SK-N-SH (cell line): ENCODE data around the gene ZNF662. TPM values are rescaled to one million over a fixed set of nuclear protein-coding genes. Genes with fewer than 3 reads are reported as not detected.

Experiments used
- CTCF ChIA-PET: fragments of 300-600, 350-600 bp; formaldehyde crosslinking; extraction: SDS; loops from one replicate; lab custom pipeline; 2021; lab: Yijun Ruan, JAX
- POLR2A ChIA-PET: fragments of 350-600 bp; sonication (Branson Sonifier 250); formaldehyde crosslinking; extraction: SDS; loops from one replicate; lab custom pipeline; 2020; ENCODE audit warnings: antibody characterized with exemption, inconsistent platforms; lab: Yijun Ruan, JAX
- DNase-seq: peaks from one replicate; pipeline ENCODE4 v3.0.0; 2012
- H2AFZ ChIP-seq: fragments of 200-600 bp; sonication (generic); 2 replicates; pipeline ENCODE4 v1.8.1; 2016; ENCODE audit warnings: antibody characterized with exemption, mild to moderate bottlenecking, low read depth
- H3F3A ChIP-seq: fragments of 200-600 bp; sonication (generic); replicated peaks from 2 replicates; pipeline ENCODE3; 2016; ENCODE audit warnings: antibody characterized with exemption, mild to moderate bottlenecking; ENCODE audit not compliant: insufficient read depth
- H3K27ac ChIP-seq, 2 experiments: fragments of 200-500 bp in 1 of 2; fragments of 200-600 bp in 1 of 2; sonication (Bioruptor generic) in 1 of 2; sonication (generic), shearing (Covaris generic) in 1 of 2; 2 replicates each; pipeline versions ENCODE4 v1.5.1 to v1.6.1; 2014 to 2016; ENCODE audit warnings: low read depth in 2 of 2, inconsistent platforms in 1 of 2, low read length in 1 of 2, mild to moderate bottlenecking in 1 of 2, mixed read lengths in 1 of 2
- H3K27me3 ChIP-seq: fragments of 200-600 bp; sonication (generic), shearing (Covaris generic); 2 replicates; pipeline ENCODE4 v1.6.1; 2016; ENCODE audit warnings: mixed run types; ENCODE audit not compliant: insufficient read depth
- H3K36me3 ChIP-seq, 2 experiments: fragments of 200-500 bp in 1 of 2; fragments of 200-600 bp in 1 of 2; sonication (Bioruptor generic) in 1 of 2; sonication (generic) in 1 of 2; replicated peaks in 1 of 2; 2 replicates each; pipeline versions ENCODE3 to v1.5.1; 2014 to 2016; ENCODE audit warnings: low read length in 1 of 2, mild to moderate bottlenecking in 1 of 2; ENCODE audit not compliant: insufficient read depth in 2 of 2, control insufficient read depth in 1 of 2
- H3K4me1 ChIP-seq, 2 experiments: fragments of 200-500 bp in 1 of 2; fragments of 200-600 bp in 1 of 2; sonication (Bioruptor generic) in 1 of 2; sonication (generic), shearing (Covaris generic) in 1 of 2; 2 replicates each; pipeline versions ENCODE4 v1.5.1 to v1.6.1; 2014 to 2016; ENCODE audit warnings: low read depth in 1 of 2, low read length in 1 of 2, mixed run types in 1 of 2; ENCODE audit not compliant: insufficient read depth in 2 of 2, control insufficient read depth in 1 of 2
- H3K4me2 ChIP-seq: fragments of 200-600 bp; sonication (generic), shearing (Covaris generic); 2 replicates; pipeline ENCODE4 v1.6.1; 2017; ENCODE audit warnings: mixed run types
- H3K4me3 ChIP-seq, 2 experiments: fragments of 200-500 bp in 1 of 2; fragments of 200-600 bp in 1 of 2; sonication (Bioruptor generic) in 1 of 2; sonication (generic), shearing (Covaris generic) in 1 of 2; 2 replicates each; pipeline versions ENCODE4 v1.5.1 to v1.8.1; 2014 to 2016; ENCODE audit warnings: low read depth in 2 of 2, inconsistent platforms in 1 of 2, low read length in 1 of 2, mild to moderate bottlenecking in 1 of 2, mixed read lengths in 1 of 2, moderate library complexity in 1 of 2
- H3K79me2 ChIP-seq: fragments of 200-600 bp; sonication (generic); 2 replicates; pipeline ENCODE4 v1.8.1; 2017; ENCODE audit warnings: mild to moderate bottlenecking; ENCODE audit not compliant: insufficient read depth
- H3K9ac ChIP-seq: fragments of 200-600 bp; sonication (generic); 2 replicates; pipeline ENCODE4 v1.6.1; 2017; ENCODE audit warnings: mixed run types
- H3K9me2 ChIP-seq: fragments of 200-600 bp; sonication (generic); 2 replicates; pipeline ENCODE4 v1.6.1; 2017; ENCODE audit warnings: mixed run types
- H3K9me3 ChIP-seq: fragments of 200-600 bp; sonication (generic); 2 replicates; pipeline ENCODE4 v1.6.1; 2017; ENCODE audit warnings: mixed run types, mild to moderate bottlenecking, moderate library complexity
- H4K20me1 ChIP-seq: fragments of 200-600 bp; sonication (generic); 2 replicates; pipeline ENCODE4 v1.6.1; 2017; ENCODE audit warnings: mild to moderate bottlenecking, mixed run types; ENCODE audit not compliant: insufficient read depth
- CHD2 ChIP-seq: fragments of 150-350 bp; IDR thresholded peaks from 2 replicates; pipeline ENCODE4 v1.6.1; 2018; ENCODE audit warnings: low read length; ENCODE audit not compliant: partially characterized antibody
- EP300 ChIP-seq, 2 experiments: IDR thresholded peaks; 2 replicates each; pipeline versions ENCODE4 v1.4.0 to v1.6.1; 2012; ENCODE audit warnings: borderline replicate concordance in 1 of 2, low read depth in 1 of 2, low read length in 1 of 2
- EZH2phosphoT487 ChIP-seq: fragments of 200-600 bp; sonication (generic); IDR thresholded peaks from 2 replicates; pipeline ENCODE4 v1.6.1; 2017; ENCODE audit warnings: low read depth, mixed run types, mild to moderate bottlenecking, antibody characterized with exemption, moderate library complexity, borderline replicate concordance
- FOXJ3 ChIP-seq: sonication (generic); formaldehyde crosslinking; IDR thresholded peaks from 2 replicates; pipeline ENCODE4 v1.5.1; 2020; ENCODE audit warnings: mild to moderate bottlenecking, missing genetic modification reagents
- GABPA ChIP-seq: IDR thresholded peaks from 2 replicates; pipeline ENCODE4 v1.4.0; 2012; ENCODE audit warnings: low read depth, mild to moderate bottlenecking
- JUND ChIP-seq: IDR thresholded peaks from 2 replicates; pipeline ENCODE4 v1.4.0; 2012
- MEF2A ChIP-seq: IDR thresholded peaks from 2 replicates; pipeline ENCODE4 v1.4.0; 2012; ENCODE audit warnings: low read depth, borderline replicate concordance
- MXI1 ChIP-seq: IDR thresholded peaks from 2 replicates; pipeline ENCODE4 v1.6.1; 2012; ENCODE audit warnings: mild to moderate bottlenecking, low read depth, low read length, improper control_type of control experiment
- NFIC ChIP-seq: IDR thresholded peaks from 2 replicates; pipeline ENCODE4 v1.4.0; 2012; ENCODE audit warnings: borderline replicate concordance
- NRF1 ChIP-seq: IDR thresholded peaks from 2 replicates; pipeline ENCODE4 v1.6.1; 2012; ENCODE audit warnings: low read depth, mild to moderate bottlenecking, low read length
- PBX3 ChIP-seq: IDR thresholded peaks from 2 replicates; pipeline ENCODE4; 2012
- POLR2AphosphoS5 ChIP-seq: IDR thresholded peaks from 2 replicates; pipeline ENCODE4 v1.6.1; 2012; ENCODE audit warnings: low read depth, low read length
- RAD21 ChIP-seq: IDR thresholded peaks from 2 replicates; pipeline ENCODE4 v1.6.1; 2012; ENCODE audit warnings: mild to moderate bottlenecking, low read length
- REST ChIP-seq: IDR thresholded peaks from 2 replicates; pipeline ENCODE4 v1.6.1; 2012; ENCODE audit warnings: mild to moderate bottlenecking, low read depth, low read length, moderate library complexity
- RXRA ChIP-seq: IDR thresholded peaks from 2 replicates; pipeline ENCODE4 v1.4.0; 2012; ENCODE audit warnings: low read depth, mild to moderate bottlenecking, borderline replicate concordance
- TCF12 ChIP-seq: IDR thresholded peaks from 2 replicates; pipeline ENCODE4 v1.4.0; 2012
- USF1 ChIP-seq: IDR thresholded peaks from 2 replicates; pipeline ENCODE4 v1.4.0; 2012; ENCODE audit warnings: low read depth, borderline replicate concordance
- WGBS: methylation state at CpG from one replicate; pipeline ENCODE4 v1.1.6; 2017; ENCODE audit warnings: low lambda C conversion rate; 5-methylcytosine and 5-hydroxymethylcytosine counted together
- polyA plus RNA-seq, 3 experiments: library from polyadenylated mRNA; depleted of rRNA; stranded (reverse); fragments of >200 nt; gene quantifications; 2 replicates each; pipeline ENCODE4 v1.2.3, GENCODE V29; 2012
- TF ChIP-seq, protein P1 (sequence below): IDR thresholded peaks from 2 replicates; pipeline ENCODE4 v1.4.0; 2012; ENCODE audit warnings: low read depth
- TF ChIP-seq, protein P2 (sequence below): fragments of 200-600 bp; sonication (generic); IDR thresholded peaks from 2 replicates; pipeline ENCODE4 v1.6.1; 2017; ENCODE audit warnings: antibody characterized with exemption, mild to moderate bottlenecking, moderate library complexity

Gene ZNF662
- polyA plus RNA-seq, 1 of the 3 experiments (the other 2 are of a cell fraction): 0.30 TPM

GRCh38 chr3:42876940-42877720, 28.8 kb upstream of the ZNF662 start (continued):
- no peak for TF ChIP-seq CHD2
- no peak for TF ChIP-seq EP300 (IDR thresholded peaks at IDR 0.05; ENCODE audit: borderline replicate concordance in 1 of 2, low read depth in 1 of 2, low read length in 1 of 2)
- no peak for TF ChIP-seq PBX3
- no peak for TF ChIP-seq RAD21
- TF ChIP-seq, all 33 proteins: peak for 0

GRCh38 chr3:42877881-42878280, 28.1 kb upstream of the ZNF662 start:
- no peak overlapping the region for H2AFZ ChIP-seq
- TF ChIP-seq TCF12 (no peak), REST (no peak), USF1 (no peak), JUND (no peak), MEF2A (no peak), PBX3 (no peak), NRF1 (no peak), POLR2AphosphoS5 (no peak), RAD21 (no peak), RXRA (no peak), EZH2phosphoT487 (no peak), NFIC (no peak), MXI1 (no peak), FOXJ3 (CRISPR knock-in tag) (no peak), GABPA (no peak)
- TF ChIP-seq, protein P1, sequence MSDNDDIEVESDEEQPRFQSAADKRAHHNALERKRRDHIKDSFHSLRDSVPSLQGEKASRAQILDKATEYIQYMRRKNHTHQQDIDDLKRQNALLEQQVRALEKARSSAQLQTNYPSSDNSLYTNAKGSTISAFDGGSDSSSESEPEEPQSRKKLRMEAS: no peak
- TF ChIP-seq, protein P2, sequence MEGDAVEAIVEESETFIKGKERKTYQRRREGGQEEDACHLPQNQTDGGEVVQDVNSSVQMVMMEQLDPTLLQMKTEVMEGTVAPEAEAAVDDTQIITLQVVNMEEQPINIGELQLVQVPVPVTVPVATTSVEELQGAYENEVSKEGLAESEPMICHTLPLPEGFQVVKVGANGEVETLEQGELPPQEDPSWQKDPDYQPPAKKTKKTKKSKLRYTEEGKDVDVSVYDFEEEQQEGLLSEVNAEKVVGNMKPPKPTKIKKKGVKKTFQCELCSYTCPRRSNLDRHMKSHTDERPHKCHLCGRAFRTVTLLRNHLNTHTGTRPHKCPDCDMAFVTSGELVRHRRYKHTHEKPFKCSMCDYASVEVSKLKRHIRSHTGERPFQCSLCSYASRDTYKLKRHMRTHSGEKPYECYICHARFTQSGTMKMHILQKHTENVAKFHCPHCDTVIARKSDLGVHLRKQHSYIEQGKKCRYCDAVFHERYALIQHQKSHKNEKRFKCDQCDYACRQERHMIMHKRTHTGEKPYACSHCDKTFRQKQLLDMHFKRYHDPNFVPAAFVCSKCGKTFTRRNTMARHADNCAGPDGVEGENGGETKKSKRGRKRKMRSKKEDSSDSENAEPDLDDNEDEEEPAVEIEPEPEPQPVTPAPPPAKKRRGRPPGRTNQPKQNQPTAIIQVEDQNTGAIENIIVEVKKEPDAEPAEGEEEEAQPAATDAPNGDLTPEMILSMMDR: no peak
- TF ChIP-seq, all 33 proteins: peak for 0
- CTCF ChIA-PET: interaction anchor here (1.0 to 8.2 kb wide), 6 partner anchors 36 to 122 kb away, joined by 3 to 34 read pairs (median 12); no protein-coding TSS in a partner anchor

More at GRCh38 chr3:42877881-42878280, 28.1 kb upstream of the ZNF662 start:
- H4K20me1 ChIP-seq: no peaks in the 10 kb centered on the region
- H3K36me3 ChIP-seq: no peaks in the 10 kb centered on the region
- no peaks in the 10 kb centered on the region; the same call in 1 of the 2 replicates for H3K27me3 ChIP-seq
- no peak overlapping the region for H3K27ac ChIP-seq
- H3K9me3 ChIP-seq: no peaks in the 10 kb centered on the region
- H3K9me2 ChIP-seq: no peaks in the 10 kb centered on the region
- H3K4me1 ChIP-seq: peaks cover 0 to 10% of the 10 kb centered on the region in 2 experiments; a peak in 1 of 4 replicates
- H3K79me2 ChIP-seq: no peaks in the 10 kb centered on the region
- WGBS: 50% methylated on average over 2 of the region's 2 CpGs
- POLR2A ChIA-PET: interaction anchor here (0.7 kb wide), 1 partner anchor 29 kb away, joined by 3 read pairs; no protein-coding TSS in a partner anchor
- H3F3A ChIP-seq: peaks cover 5% of the 10 kb centered on the region
- no peak for DNase-seq
- no peak overlapping the region for H3K4me3 ChIP-seq
- no peak overlapping the region for H3K9ac ChIP-seq
- H3K4me2 ChIP-seq: no peak overlapping the region
